SIG-M5 treated with dmso at 0.1 percent for 504 hours (cell line): ENCODE measurements around the gene NTRK2.

Source experiments
- DNase-seq: peaks from one replicate; lab custom pipeline; 2025; ENCODE audit not compliant: unreplicated experiment; lab: John Stamatoyannopoulos, UW

Gene NTRK2

GRCh38 chr9:84778570-84778969, 109.0 kb downstream of the NTRK2 start:
- no peak for DNase-seq

- DNase-seq = no peak
These were observed 110.4 kb downstream of the NTRK2 start for GRCh38 chr9:84779883-84780282.

GRCh38 chr9:84780385-84780784, 110.9 kb downstream of the NTRK2 start:
- no peak for DNase-seq

- no peak for DNase-seq
These were observed 111.9 kb downstream of the NTRK2 start for GRCh38 chr9:84781458-84781857.

GRCh38 chr9:84781931-84782866, 112.7 kb downstream of the NTRK2 start:
- DNase-seq = no peak

- no peak for DNase-seq
These were observed 116.4 kb downstream of the NTRK2 start for GRCh38 chr9:84785792-84786547.

GRCh38 chr9:84788803-84789462, 119.4 kb downstream of the NTRK2 start:
- no peak for DNase-seq

- peak; percentile 6 for DNase-seq
These were observed 119.9 kb downstream of the NTRK2 start for GRCh38 chr9:84789463-84789830.

GRCh38 chr9:84791643-84792042, 122.1 kb downstream of the NTRK2 start:
- DNase-seq = no peak

- DNase-seq = no peak
These were observed 123.7 kb downstream of the NTRK2 start for GRCh38 chr9:84793251-84793650.

- no peak for DNase-seq
These were observed 125.6 kb downstream of the NTRK2 start for GRCh38 chr9:84794981-84795637.

- no peak for DNase-seq
These were observed 126.9 kb downstream of the NTRK2 start for GRCh38 chr9:84796404-84796803.

- no peak for DNase-seq
These were observed 129.7 kb downstream of the NTRK2 start for GRCh38 chr9:84799251-84799650.

GRCh38 chr9:84804951-84805694, 135.6 kb downstream of the NTRK2 start:
- DNase-seq = no peak

- no peak for DNase-seq
These were observed 137.9 kb downstream of the NTRK2 start for GRCh38 chr9:84807431-84807830.

GRCh38 chr9:84807870-84808390, 138.4 kb downstream of the NTRK2 start:
- DNase-seq = no peak

- no peak for DNase-seq
These were observed 138.9 kb downstream of the NTRK2 start for GRCh38 chr9:84808416-84808815.

- no peak for DNase-seq
These were observed 141.7 kb downstream of the NTRK2 start for GRCh38 chr9:84811072-84811750.

- no peak for DNase-seq
These were observed 142.2 kb downstream of the NTRK2 start for GRCh38 chr9:84811751-84812074.

GRCh38 chr9:84812355-84812754, 142.8 kb downstream of the NTRK2 start:
- no peak for DNase-seq
